Measurements from ENCODE around the gene TAGLN2.

Gene TAGLN2

DNA sequence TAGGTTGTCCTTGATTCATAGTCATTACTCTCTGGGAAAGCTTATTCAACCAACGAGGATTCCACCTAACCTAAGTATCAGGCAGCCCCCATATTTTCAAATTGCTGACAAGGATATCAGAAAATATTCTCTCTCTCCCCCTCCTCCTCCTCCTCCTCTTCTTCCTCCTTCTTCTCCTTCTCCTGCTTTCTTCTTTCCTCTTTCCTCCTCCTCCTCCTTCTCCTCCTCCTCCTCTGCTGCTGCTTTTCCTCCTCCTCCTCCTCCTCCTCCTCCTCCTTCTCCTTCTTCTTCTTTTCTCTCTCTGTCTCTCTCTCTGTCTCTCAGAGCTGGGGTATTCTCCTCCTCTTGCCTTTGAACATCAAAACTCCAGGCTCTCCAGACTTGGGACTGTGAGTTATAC is 22.6 kb upstream of the TAGLN2 start:
- no peak for DNase-seq

DNA sequence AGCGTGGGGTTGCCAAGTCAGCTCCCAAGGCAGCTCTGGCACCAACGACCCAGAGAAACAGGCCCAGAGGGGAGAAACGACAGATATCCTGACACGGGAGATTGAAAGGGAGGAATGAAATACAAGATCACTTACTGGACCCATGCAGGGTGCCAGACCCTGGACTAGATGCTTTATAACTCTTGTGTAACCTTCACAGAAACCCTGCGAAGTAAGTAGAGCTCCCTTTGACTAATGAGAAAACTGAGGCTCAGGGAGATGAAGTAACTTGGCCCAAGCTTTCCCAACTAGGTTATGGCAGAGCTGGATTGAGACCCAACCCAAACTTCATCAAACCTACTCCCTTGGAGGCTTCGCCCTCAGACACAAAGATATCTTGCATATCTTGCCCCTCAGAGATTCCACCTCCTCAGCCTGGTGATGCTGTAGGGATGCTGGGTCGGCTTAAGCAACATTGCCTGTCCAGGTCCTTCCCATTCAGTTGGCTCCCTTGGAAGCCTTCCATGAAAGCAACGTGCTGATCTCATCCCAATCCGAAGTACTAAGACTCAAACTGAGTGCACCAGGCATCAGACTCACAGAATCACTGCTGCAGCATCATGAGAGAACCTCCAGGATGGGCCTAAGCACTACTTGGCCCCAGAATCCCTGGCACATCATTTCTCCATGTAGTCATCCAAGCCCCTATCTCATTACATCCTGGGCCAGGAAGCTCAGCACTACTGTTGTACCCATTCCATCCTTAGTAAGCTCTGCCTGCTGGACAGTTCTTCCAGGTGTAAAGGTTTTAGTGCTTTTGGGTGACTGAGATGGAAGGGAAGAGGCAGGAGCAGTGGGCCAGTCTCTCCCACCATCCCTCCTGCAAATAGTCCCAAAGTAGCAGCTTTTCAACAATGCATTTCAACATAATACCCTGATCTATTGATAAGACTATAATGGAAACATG is 21.2 kb upstream of the TAGLN2 start:
- no peak for DNase-seq

DNA sequence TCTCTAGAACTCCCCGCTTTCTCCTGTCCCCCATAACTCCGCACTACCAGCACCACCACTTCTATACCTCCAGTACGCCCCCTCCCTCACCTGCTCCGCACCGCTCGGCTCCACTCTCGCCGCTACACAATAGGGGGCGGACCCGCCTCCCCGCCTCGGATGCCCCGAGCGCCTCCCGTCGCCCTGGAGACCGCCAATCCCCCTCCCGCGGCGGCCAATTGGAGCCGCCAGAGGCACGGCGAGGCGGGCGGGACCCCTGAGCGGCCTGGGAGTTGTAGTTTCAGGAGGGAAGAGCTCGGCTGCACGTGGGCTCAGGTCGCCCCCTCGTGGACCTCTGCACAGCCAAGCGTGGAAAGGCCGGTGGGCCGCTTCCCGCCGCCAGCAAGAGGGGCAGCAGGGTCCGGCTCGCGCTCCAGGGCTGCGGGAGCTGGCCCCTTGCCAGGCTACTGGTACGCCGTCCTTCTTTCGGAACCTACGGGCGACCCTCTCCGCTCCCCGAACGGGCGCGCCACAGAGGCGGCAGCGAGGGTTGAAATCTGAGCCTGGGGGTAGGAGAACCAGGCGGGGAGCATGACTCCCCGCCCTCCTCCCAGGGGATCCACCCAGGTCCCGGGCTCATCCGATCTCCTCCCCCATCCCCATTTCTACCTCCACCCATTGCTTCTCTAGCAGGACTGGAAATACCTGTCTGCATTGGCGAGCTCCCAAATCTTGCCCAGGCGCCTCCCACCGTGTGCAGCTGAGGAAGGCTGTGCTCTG is 20.4 kb upstream of the TAGLN2 start, which contains the start of gene IGSF9:
IGSF9 (minus strand) TSS at position 131 of the 759 bp plus-strand sequence. CDS start 2,159 bp downstream, outside the sequence.
- DNase-seq: peak; percentile 98

DNA sequence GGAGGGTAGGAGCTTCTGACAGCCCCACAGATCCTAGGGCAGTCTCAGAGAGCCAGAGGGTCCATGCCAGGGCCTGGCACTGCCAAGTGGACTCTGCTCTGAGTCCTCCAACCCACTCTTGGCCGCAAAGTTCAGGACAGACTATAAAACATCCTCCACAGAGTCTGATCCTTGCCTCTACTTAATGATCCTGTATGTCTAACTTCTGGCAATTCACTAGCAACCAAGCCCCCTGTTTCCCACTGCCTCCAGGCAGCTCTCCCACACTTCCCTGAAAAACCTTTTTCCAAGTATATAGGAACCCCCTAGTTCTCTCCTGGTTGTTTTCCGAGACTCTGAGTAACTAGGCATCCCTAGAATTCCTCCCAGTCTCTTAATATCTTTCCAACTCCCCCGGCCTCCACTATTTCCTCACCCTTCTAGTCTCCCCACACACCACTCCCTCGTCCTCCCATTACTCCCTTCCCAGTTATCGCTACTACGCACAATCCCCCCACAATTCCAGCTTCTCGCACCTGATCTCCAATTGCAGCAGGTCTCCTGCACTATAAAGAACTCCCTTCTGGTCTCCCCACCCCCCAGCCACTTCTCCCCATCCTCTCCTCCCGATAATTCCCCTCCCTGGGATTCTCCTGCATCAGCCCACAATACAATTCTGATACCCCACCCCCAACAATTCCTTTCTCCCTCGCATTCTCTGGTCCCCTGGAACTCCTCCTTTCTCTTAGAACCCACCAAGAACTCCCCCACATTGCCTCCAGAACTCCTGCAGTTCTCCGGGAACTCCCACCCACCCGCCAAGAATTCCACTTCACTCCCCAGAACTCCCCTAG is 19.5 kb upstream of the TAGLN2 start:
- DNase-seq: peak; percentile 50

DNA sequence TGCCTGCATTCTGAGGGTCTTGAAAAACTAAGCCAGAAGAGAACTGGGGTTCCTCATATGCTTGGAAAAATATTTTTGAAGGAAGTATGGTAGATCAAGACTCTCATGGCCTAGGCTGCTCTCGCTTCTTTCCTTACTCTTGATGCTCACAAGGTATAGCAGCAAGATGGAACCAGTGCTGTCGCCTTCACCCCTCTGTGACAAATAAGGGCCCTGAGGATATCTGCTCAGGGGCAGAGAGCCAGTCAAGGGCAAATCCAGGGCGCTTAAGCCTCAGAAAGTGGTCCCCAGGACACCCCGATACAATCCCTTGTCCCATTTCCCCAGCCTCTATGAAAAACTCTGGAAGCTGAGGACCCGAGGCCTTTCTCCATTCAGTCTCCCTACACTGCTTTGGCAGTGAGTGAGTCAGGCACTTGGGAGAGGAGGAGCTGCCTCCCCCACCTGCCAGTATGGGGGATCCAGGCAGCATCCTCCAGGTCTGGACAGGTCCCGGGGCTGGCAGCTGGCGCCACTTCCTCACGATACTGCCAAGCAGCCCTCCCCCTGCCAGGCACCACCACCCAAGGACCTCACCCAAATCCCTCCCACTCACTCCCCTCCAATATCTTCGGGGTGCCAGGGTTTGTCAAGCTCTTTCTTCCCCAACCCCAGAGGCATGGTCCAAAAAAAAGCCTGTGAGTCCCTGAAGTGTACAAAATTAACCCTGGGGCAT is 18.8 kb upstream of the TAGLN2 start:
- DNase-seq: peak; percentile 88

DNA sequence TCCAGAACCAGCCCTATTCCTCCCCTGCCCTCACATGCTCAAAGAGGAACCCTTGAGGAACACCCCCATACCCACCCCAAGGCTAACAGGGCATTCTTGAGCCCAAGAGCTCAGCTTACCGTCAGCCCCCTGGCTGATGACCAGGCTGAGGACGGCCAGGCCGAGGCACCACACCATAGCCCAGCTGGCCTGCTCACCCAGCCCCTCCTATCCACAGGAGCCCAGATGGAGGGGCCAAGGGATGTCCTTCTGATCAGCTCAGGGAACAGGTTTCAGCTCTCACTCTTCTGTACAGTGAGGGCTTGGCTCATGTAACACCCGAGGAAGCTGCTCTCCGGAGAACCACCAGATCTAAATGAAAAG is 18.0 kb upstream of the TAGLN2 start:
- no peak for DNase-seq

DNA sequence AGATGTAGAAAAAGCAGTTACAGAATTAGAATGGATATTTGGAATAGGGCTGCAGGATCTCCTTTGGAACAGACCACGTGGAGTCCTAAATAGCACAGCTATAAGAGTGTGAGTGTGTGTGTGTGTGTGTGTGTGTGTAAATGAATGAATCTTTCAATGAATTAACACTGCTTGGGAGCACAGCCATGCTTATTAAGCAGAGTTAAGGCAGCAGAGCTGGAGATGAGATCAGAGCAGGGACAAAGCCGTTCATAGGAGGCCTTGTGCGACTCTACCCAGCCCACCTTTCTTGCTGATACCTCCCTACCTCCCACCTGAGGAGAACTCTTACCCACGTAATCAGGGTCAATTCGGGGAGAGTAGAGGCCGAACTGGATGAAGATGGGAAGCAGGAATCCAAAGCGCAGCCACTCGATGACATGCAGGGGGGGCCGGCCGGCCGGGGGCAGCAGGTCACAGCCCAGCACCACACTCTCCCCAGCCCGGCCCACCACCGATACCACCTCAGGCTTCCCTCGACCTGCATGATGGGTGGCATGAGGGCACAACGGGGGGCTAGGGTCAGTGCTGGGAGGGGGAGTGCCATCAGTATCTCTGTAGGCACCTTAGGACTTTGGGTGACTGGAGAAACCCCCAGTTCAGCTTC is 17.4 kb upstream of the TAGLN2 start:
- DNase-seq: no peak

DNA sequence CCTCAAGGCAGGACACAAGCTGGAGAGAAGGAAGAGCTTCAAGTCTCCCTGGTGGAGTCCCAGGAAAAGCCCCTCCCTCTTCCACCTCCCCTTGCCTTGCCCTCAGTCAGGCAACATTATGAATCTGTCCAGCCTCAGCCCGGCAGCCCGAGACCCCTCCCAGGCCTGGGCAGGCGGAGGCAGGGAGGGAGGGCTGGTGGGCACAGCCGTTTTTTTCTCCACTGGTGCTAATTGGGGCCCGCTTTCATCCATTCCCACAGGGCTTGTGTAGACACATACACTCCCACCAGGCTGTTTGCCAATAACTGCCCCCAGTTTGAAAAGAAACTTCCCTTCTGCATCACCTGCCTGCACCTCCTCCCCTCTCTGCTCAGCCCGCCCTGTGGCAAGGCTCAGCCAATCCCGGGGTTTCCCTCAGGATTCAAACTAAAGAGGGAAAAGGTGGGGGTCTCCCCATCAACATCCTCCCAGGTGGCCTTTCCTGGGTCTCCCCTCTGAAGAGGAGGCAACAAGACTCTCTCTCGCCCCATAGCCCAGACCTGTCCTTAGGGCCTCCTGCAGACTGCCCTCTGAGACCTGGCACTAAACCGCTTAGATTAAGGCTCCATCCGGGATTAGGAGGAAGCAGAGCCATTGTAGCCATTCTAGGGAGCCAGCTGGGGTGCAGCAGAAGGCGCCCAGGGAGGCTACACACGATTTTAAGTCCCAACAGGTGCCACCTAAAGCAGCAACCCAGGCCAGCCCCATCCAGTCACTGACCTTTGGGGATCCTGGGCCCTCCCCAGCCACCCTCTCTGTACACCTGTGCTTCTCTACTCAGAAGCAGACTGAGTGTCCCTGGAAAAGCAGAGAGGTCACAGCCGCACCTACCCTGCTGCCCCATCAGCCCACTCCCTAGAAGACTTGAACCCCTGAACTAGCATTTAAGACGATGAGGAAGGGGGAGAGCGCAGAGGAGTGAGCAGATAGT is 16.6 kb upstream of the TAGLN2 start:
- DNase-seq: peak; percentile 99

DNA sequence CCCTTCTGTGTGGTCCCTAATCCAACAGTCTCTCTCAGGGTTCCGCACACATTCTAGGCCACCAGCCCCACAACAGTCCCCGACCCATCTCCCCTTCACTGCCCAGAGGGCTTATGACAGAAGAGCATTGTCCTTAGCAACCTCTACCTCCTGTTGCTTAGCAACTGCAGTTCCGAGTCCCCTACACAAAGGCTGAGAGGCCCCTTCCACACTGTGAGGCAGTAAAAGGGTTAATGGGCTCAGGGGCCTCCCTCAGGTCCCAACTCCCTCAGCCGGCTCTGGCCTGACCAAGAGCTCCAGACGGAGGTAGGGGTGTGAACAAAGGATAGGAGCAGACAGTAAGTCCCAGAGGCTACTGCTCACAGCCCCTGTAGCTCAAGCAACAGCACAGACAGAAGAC is 15.8 kb upstream of the TAGLN2 start:
- no peak for DNase-seq

DNA sequence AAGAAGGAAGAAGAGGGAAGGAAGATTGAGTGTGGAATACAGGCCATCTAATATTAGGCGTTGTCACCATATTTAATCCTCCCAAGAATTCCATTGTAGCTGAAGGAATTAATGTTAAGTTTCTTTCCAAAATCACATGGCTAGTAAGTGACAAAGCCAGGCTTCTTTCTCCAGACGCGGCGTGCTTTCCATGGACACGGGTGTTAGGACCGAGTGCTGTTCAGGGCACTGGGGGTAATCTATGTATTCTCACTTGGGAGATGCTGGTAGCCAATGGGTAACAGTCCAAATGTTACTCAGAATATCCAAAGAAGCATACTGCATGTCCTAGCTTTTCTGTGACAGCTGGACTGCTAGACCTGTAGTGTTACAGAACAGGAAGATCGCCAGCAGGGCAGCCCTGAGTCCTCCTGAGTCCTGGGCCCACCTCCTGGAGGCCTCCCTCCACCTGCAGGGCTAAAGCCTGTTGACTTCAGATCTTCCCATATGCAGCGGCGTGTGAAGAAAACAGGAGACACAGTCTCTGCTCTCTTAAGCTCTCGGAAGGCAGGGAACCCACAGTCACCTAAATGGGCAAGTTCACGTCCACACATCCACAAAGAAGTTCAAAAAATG is 14.8 kb upstream of the TAGLN2 start:
- no peak for DNase-seq

DNA sequence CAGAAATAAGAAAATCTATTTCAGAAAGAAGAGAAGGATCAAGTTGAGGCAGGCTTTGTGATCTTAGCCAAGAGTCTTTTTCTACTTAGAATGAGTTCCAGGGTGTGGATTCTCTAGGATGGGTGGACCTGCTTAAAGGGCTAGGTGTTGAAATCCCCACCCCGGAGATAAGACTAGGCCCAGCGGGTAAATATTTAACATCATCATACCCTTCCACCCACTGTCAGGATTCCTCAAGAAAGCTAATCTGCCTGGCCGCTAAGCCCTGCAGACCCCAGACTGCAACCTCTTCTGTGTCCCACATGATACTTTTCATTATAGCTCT is 14.3 kb upstream of the TAGLN2 start:
- DNase-seq: no peak

DNA sequence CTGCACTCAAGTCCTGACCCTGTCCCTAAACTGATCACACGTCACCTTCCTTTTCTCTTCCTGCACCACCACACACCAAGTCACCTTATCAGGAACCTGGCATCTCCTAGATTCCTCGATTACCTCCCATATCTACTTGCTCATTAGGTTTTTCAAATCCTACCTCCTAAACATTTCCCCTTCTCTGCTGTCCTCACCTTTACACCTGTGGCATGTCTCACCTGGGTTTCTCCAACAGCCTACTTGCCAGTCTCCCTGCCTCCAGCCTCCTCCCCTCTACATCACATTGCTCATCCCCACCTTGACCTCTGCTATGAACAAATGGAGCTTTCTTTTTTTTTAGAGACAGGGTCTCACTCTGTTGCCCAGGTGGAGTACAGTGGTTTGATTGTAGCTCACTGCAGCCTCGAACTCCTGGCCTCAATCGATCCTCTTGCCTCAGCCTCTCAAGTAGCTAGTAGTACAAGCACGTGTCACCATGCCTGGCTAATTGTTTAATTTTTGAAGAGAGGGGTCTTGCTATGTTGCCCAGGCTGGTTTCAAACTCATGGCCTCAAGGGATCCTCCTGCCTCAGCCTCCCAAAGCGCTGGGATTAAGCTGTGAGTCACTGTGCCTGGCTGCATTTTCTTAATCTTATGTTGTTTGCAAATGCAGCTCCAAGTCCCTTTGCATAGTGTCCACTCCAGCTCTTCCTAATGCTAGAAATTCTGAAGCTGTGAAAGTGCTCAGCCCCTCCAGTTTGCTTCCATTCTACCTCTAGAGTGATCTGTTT is 13.8 kb upstream of the TAGLN2 start:
- no peak for DNase-seq

DNA sequence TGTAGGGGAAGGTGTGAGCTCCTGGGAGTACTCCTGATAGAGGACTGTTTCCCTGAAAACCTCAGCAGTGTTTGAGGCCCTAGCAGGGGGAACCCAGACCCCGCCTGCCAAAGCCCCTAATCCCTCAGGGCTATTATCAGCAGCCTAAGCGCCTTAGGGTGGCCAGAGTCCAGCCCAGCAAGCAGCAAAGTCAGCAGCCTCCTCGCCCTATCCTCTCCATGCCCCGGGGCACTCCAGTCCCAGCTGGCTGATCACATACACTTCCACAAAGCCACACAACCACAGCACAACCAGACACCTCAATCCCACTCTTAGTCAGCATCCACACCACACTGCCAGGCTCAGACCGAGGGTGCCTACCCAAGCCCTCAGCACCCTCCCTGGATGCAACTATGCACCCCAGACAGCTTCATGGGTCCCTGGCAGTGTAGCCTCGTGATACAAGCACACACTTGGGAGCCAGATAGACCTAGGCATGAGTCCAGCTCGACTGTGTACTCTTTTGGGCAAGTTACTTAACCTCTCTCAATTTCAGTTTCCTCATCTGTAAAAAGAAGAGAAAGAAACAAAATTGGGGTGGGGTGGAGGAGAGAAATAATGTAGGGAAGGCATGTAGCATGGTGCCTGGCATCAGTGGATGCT is 13.0 kb upstream of the TAGLN2 start:
- no peak for DNase-seq

DNA sequence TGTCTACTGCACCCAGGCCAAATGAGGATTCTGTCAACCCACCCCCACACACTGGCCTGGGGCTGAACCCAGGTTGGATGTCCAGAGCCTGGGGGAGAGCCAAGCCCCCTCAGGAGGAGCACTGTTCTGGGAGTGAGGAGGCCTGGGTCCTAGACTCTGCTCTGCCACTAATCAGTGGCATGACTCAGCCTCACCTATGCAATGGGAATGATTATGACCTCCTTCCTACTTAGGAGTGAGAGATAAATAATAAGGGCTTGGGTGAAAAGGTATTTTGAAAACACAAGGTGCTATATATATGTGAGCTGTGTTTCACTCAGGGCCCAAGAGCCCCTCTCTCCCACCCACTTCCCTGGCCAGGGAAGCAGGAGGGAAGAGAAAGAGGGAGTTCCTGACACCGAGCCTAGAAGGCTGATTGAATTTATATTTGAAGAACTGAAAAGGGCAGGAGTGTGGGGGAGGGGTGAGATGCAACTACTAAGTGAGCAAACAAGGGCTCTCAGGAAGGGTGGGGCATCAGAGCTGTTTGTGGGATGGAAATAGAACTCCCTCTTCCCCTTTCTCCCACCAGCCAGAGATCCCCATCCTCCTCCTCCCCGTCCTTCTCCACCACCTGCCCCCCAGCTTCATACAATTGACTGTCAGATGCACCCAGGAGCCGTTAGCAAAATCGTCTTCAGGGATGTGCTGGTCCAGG is 11.9 kb upstream of the TAGLN2 start:
- DNase-seq: no peak

DNA sequence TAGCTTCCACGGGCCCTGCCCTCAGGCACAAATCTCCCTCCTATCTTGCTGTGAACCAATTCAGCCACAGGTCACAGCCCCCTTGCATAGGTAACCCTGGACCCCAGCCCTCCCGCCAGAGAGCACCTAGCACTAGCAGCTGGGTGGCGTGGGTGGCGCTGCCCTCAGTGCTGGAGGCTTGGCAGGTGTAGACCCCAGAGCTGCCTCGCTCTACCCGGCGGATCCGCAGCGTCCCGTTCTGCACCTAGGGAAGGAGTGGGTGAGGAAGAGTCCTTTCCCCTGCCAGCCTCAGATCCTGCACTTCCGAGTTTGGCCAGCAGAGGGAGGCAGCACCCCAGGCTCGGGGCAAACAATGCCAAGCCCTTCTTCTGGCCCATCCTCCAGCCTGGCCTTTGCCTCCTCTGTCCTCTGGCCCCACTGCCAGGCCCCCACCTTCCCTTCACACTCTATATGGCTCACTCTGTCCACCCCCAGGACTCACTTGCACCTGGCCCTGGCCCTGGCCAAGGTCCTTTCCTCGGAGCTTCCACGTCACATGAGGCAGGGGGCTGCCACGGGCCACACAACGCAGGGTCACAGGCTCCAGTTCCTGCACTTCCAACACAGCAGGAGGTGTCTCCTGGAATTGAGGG is 11.1 kb upstream of the TAGLN2 start:
- DNase-seq: no peak

DNA sequence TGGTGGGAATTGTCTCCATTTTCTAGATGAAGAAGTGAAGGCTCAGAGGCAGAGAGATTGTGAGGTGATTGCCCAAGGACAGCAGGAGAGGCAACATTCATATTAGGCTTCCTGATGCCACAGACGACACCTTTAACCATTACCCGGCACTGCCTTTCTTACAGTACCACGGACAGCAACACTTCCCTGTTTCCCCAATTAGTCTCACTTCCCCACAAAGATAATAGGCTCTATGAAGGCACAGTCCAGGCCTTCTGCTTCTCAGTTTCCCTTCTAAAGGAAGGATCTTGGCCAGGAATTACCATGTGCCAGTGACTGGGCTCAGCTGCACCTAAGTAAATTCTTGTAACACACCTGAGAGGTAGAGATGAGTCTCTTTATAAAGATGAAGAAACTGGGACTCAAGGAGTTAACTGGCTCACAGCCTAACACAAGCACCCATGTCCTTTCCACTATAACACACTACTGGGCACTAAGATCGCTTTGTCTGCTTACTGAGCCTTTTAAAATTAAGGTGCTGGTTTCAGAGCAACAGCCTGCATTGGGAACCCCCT is 10.5 kb upstream of the TAGLN2 start:
- no peak for DNase-seq

DNA sequence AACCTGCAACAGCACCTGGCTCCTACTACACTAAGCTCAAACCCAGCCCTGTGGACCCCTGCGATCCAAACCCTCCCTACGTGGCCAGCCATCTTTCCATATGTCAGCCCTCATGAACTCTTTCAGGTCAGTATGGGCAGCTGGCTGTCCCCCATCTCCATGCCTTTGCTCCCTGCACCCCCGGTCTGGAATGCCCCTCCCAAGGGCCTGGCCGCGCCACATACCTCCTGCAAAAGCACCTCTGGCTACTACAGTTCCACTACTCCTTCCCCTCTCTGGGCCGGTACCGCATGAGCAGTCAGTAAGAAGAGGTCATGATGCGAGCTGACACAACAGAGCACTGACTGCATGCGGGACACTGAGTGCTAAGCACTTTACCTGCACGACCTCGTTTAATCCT is 10.0 kb upstream of the TAGLN2 start:
- no peak for DNase-seq
